Stomach (tissue), 9 donors: Measurements from ENCODE around the gene LRP1B. TPM values are rescaled to one million over a fixed set of nuclear protein-coding genes. Genes with fewer than 3 reads are reported as not detected.

Experiments
- DNase-seq, 2 donors: peaks; one replicate each; pipeline versions ENCODE4 v3.0.0 to v3.0.0-alpha.2; 2013 to 2019
- H3K27ac ChIP-seq, 5 donors: fragments of 200-600 bp in 4 of 5; sonication (generic) in 4 of 5; one replicate each; pipeline ENCODE4 v1.5.1; 2013 to 2019; ENCODE audit warnings: mild to moderate bottlenecking in 1 of 5, moderate library complexity in 1 of 5
- H3K27me3 ChIP-seq, 3 donors: fragments of 200-600 bp; sonication (generic); one replicate each; pipeline ENCODE4 v1.5.1; 2017 to 2019; ENCODE audit warnings: mixed run types in 1 of 3
- H3K36me3 ChIP-seq, 4 donors: fragments of 200-600 bp; sonication (generic); 1 replicate in 3 of 4; 2 replicates in 1 of 4; pipeline ENCODE4 v1.5.1; 2016 to 2019
- H3K4me1 ChIP-seq, 4 donors: fragments of 200-600 bp; sonication (generic); one replicate each; pipeline ENCODE4 v1.5.1; 2016 to 2019
- H3K4me3 ChIP-seq, 4 donors: fragments of 200-600 bp; sonication (generic) in 3 of 4; one replicate each; pipeline ENCODE4 v1.5.1; 2016 to 2019; ENCODE audit warnings: mild to moderate bottlenecking in 1 of 4
- H3K9me3 ChIP-seq, 4 donors: fragments of 200-600 bp; sonication (generic); one replicate each; pipeline ENCODE4 v1.5.1; 2016 to 2019
- EP300 ChIP-seq: sonication (generic); formaldehyde crosslinking; IDR thresholded peaks from one replicate; pipeline ENCODE4 v1.6.1; 2017; ENCODE audit warnings: antibody characterized with exemption
- POLR2A ChIP-seq, 4 donors: fragments of 450-650 bp; IDR thresholded peaks; one replicate each; pipeline ENCODE4 v1.6.1; 2016; ENCODE audit warnings: antibody characterized with exemption in 4 of 4, control low read depth in 2 of 4, mild to moderate bottlenecking in 1 of 4, moderate library complexity in 1 of 4
- POLR2AphosphoS5 ChIP-seq, 3 donors: sonication (generic); formaldehyde crosslinking; IDR thresholded peaks; one replicate each; pipeline ENCODE4 v1.6.1; 2016; ENCODE audit warnings: antibody characterized with exemption in 3 of 3
- WGBS, 5 donors: extraction: QIAGEN DNeasy Blood & Tissue Kit in 3 of 5; methylation state at CpG; one replicate each; pipeline versions ENCODE4 v1.1.5 to v1.1.7; 2013 to 2018; 5-methylcytosine and 5-hydroxymethylcytosine counted together
- intact Hi-C: fragments of 100-400 bp; cut with DNase I; formaldehyde crosslinking; loops from one replicate; pipeline ENCODE4 v1.15.1; 2023; ENCODE audit warnings: low total_unique reads
- polyA plus RNA-seq, 3 donors: library from polyadenylated mRNA; stranded (reverse); fragments of 200-250 nt; gene quantifications; one replicate each; pipeline ENCODE4 v1.2.3, GENCODE V29; 2013
- total RNA-seq, 5 donors: library from RNA; depleted of rRNA; stranded (reverse); fragments of >200 nt; gene quantifications; one replicate each; pipeline versions ENCODE4 v1.1.0 to v1.2.3, GENCODE V29; 2014 to 2016
- TF ChIP-seq, protein P1 (sequence below), 7 experiments: fragments of 450-650 bp in 4 of 7; fragments of 200-600 bp in 3 of 7; sonication (generic) in 3 of 7; IDR thresholded peaks; one replicate each; pipeline ENCODE4 v1.5.1; 2016 to 2019; ENCODE audit warnings: antibody characterized with exemption in 7 of 7, control low read depth in 2 of 7, mild to moderate bottlenecking in 1 of 7
- donor health status: healthy with polysubstance abuse.
- donor health status: Bipolar disorder and iron deficiency.
- donor health status: healthy.

Gene LRP1B
- total and polyA plus RNA-seq, 8 donors = under 0.01 to 9.0 (median 0.38) TPM

- intact Hi-C loops = no loop called here
- 32 to 53% (median 41%) methylated on average over 2 of the region's 2 CpGs for WGBS, 5 donors
- H3K27me3 ChIP-seq = no peaks in the 10 kb centered on the region
- H3K27ac ChIP-seq = no peak overlapping the region
- no peak for DNase-seq
- no peak for TF ChIP-seq POLR2AphosphoS5 (IDR thresholded peaks at IDR 0.05)
- no peak for TF ChIP-seq POLR2A (IDR thresholded peaks at IDR 0.05)
- TF ChIP-seq EP300 = no peak
- TF ChIP-seq, protein P1, sequence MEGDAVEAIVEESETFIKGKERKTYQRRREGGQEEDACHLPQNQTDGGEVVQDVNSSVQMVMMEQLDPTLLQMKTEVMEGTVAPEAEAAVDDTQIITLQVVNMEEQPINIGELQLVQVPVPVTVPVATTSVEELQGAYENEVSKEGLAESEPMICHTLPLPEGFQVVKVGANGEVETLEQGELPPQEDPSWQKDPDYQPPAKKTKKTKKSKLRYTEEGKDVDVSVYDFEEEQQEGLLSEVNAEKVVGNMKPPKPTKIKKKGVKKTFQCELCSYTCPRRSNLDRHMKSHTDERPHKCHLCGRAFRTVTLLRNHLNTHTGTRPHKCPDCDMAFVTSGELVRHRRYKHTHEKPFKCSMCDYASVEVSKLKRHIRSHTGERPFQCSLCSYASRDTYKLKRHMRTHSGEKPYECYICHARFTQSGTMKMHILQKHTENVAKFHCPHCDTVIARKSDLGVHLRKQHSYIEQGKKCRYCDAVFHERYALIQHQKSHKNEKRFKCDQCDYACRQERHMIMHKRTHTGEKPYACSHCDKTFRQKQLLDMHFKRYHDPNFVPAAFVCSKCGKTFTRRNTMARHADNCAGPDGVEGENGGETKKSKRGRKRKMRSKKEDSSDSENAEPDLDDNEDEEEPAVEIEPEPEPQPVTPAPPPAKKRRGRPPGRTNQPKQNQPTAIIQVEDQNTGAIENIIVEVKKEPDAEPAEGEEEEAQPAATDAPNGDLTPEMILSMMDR (IDR thresholded peaks at IDR 0.05) = no peak
- H3K36me3 ChIP-seq = no peaks in the 10 kb centered on the region
- H3K4me1 ChIP-seq = peaks cover 0 to 10% (median 2%) of the 10 kb centered on the region in 4 donors
- no peaks in the 10 kb centered on the region for H3K9me3 ChIP-seq
- H3K4me3 ChIP-seq = no peak overlapping the region
Observed at GRCh38 chr2:142104134-142104758, 26.6 kb downstream of the LRP1B start.

GRCh38 chr2:142100970-142101369, 29.8 kb downstream of the LRP1B start:
- no peaks in the 10 kb centered on the region for H3K9me3 ChIP-seq
- peaks cover 0 to 10% (median 2%) of the 10 kb centered on the region in 4 donors for H3K4me1 ChIP-seq
- no peaks in the 10 kb centered on the region for H3K36me3 ChIP-seq
- intact Hi-C loops = no loop called here
- peak; percentile 9 to 32 for DNase-seq
- 37 to 57% (median 47%) methylated on average over 1 of the region's 1 CpG for WGBS, 5 donors
- H3K4me3 ChIP-seq = no peak overlapping the region
- TF ChIP-seq, protein P1 (IDR thresholded peaks at IDR 0.05) = no peak
- no peak for TF ChIP-seq POLR2A (IDR thresholded peaks at IDR 0.05)
- TF ChIP-seq POLR2AphosphoS5 (IDR thresholded peaks at IDR 0.05) = no peak
- no peak for TF ChIP-seq EP300
- H3K27me3 ChIP-seq = no peaks in the 10 kb centered on the region
- H3K27ac ChIP-seq = no peak overlapping the region

GRCh38 chr2:142100139-142100873, 30.5 kb downstream of the LRP1B start:
- intact Hi-C loops = no loop called here
- Histone ChIP-seq H3K4me1 (peaks cover 0 to 10% (median 2%) of the 10 kb centered on the region in 4 donors), H3K27ac (no peak overlapping the region), H3K9me3 (no peaks in the 10 kb centered on the region), H3K4me3 (no peak overlapping the region), H3K27me3 (no peaks in the 10 kb centered on the region), H3K36me3 (no peaks in the 10 kb centered on the region)
- 66 to 71% (median 70%) methylated on average over 4 of the region's 4 CpGs for WGBS, 5 donors
- TF ChIP-seq EP300 = no peak
- TF ChIP-seq POLR2A (IDR thresholded peaks at IDR 0.05) = no peak
- TF ChIP-seq, protein P1 (IDR thresholded peaks at IDR 0.05) = no peak
- TF ChIP-seq POLR2AphosphoS5 (IDR thresholded peaks at IDR 0.05) = no peak
- no peak for DNase-seq

- WGBS, 5 donors = 67 to 79% (median 78%) methylated on average over 3 of the region's 3 CpGs
- Histone ChIP-seq H3K4me3 (no peak overlapping the region), H3K9me3 (no peaks in the 10 kb centered on the region), H3K36me3 (no peaks in the 10 kb centered on the region), H3K4me1 (no peaks in the 10 kb centered on the region), H3K27me3 (no peaks in the 10 kb centered on the region), H3K27ac (no peak overlapping the region)
- no peak for DNase-seq
- TF ChIP-seq, protein P1 (IDR thresholded peaks at IDR 0.05) = no peak
- TF ChIP-seq POLR2AphosphoS5 (IDR thresholded peaks at IDR 0.05) (no peak), EP300 (no peak), POLR2A (IDR thresholded peaks at IDR 0.05) (no peak)
- intact Hi-C loops = no loop called here
Observed at GRCh38 chr2:142097711-142098110, 33.1 kb downstream of the LRP1B start.
